ENCODE measurements around the gene NR1H3.

NR1H3 gene

GRCh38 chr11:47234669-47235100, 23.1 kb upstream of the NR1H3 start:
- Histone ChIP-seq H3K9me3 (ENCODE audit: severe bottlenecking) (no peaks in the 10 kb centered on the region), H3K4me1 (ENCODE audit: insufficient read depth, poor library complexity, severe bottlenecking) (peaks cover 9% of the 10 kb centered on the region), H3K36me3 (ENCODE audit: low read depth) (peaks cover 74% of the 10 kb centered on the region), H3K27ac (ENCODE audit: poor library complexity, severe bottlenecking) (peak overlapping the region; percentile 71), H3K4me3 (ENCODE audit: severe bottlenecking) (no peak overlapping the region), H3K27me3 (ENCODE audit: insufficient read depth, poor library complexity, severe bottlenecking) (no peaks in the 10 kb centered on the region)
- no peak for DNase-seq (ENCODE audit: low spot score)
- TF ChIP-seq CTCF (IDR thresholded peaks at IDR 0.05; ENCODE audit: poor library complexity, severe bottlenecking), result no peak
- ATAC-seq (ENCODE audit: low read depth), result no peak

GRCh38 chr11:47235163-47235562, 22.6 kb upstream of the NR1H3 start:
- H3K27ac ChIP-seq (ENCODE audit: poor library complexity, severe bottlenecking), result peak overlapping the region; percentile 71
- no peaks in the 10 kb centered on the region for H3K27me3 ChIP-seq (ENCODE audit: insufficient read depth, poor library complexity, severe bottlenecking)
- no peak overlapping the region for H3K4me3 ChIP-seq (ENCODE audit: severe bottlenecking)
- TF ChIP-seq CTCF (IDR thresholded peaks at IDR 0.05; ENCODE audit: poor library complexity, severe bottlenecking), result no peak
- peaks cover 9% of the 10 kb centered on the region for H3K4me1 ChIP-seq (ENCODE audit: insufficient read depth, poor library complexity, severe bottlenecking)
- H3K36me3 ChIP-seq (ENCODE audit: low read depth), result peaks cover 75% of the 10 kb centered on the region
- ATAC-seq (ENCODE audit: low read depth) (no peak), DNase-seq (ENCODE audit: low spot score) (no peak)
- H3K9me3 ChIP-seq (ENCODE audit: severe bottlenecking), result no peaks in the 10 kb centered on the region

- ATAC-seq (ENCODE audit: low read depth) (no peak), DNase-seq (ENCODE audit: low spot score) (no peak)
- Histone ChIP-seq H3K27me3 (ENCODE audit: insufficient read depth, poor library complexity, severe bottlenecking) (no peaks in the 10 kb centered on the region), H3K36me3 (ENCODE audit: low read depth) (peaks cover 77% of the 10 kb centered on the region), H3K4me3 (ENCODE audit: severe bottlenecking) (no peak overlapping the region), H3K27ac (ENCODE audit: poor library complexity, severe bottlenecking) (peak overlapping the region; percentile 22), H3K9me3 (ENCODE audit: severe bottlenecking) (no peaks in the 10 kb centered on the region), H3K4me1 (ENCODE audit: insufficient read depth, poor library complexity, severe bottlenecking) (peaks cover 9% of the 10 kb centered on the region)
- TF ChIP-seq CTCF (IDR thresholded peaks at IDR 0.05; ENCODE audit: poor library complexity, severe bottlenecking), result no peak
Observed at GRCh38 chr11:47236482-47236881, 21.3 kb upstream of the NR1H3 start.

DNA sequence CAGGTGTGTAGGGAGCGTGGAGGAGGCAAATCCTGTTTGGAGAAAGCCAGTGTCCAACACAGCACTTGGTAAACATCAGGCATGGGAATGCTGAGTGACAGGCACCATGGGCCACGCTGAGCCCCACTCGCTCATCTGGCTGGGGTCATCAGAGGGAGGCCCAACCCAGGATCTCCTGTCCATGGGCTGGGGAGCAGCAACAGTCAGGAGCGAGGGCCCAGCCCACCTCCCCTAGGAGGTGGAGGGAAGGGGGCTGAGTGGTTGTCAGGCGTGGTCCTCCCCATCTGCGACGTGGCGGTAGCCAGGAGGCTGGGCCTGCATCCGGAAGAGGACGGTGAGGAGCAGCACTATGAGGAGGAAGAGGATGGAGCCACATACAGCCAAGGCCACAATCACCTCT, 17.9 kb upstream of the NR1H3 start:
- Histone ChIP-seq H3K4me1 (ENCODE audit: insufficient read depth, poor library complexity, severe bottlenecking) (no peaks in the 10 kb centered on the region), H3K27ac (ENCODE audit: poor library complexity, severe bottlenecking) (no peak overlapping the region), H3K36me3 (ENCODE audit: low read depth) (peaks cover 85% of the 10 kb centered on the region), H3K9me3 (ENCODE audit: severe bottlenecking) (no peaks in the 10 kb centered on the region), H3K4me3 (ENCODE audit: severe bottlenecking) (no peak overlapping the region), H3K27me3 (ENCODE audit: insufficient read depth, poor library complexity, severe bottlenecking) (no peaks in the 10 kb centered on the region)
- ATAC-seq (ENCODE audit: low read depth) (no peak), DNase-seq (ENCODE audit: low spot score) (no peak)
- TF ChIP-seq CTCF (IDR thresholded peaks at IDR 0.05; ENCODE audit: poor library complexity, severe bottlenecking), result no peak

GRCh38 chr11:47241841-47242301, 15.9 kb upstream of the NR1H3 start:
- DNase-seq (ENCODE audit: low spot score) (no peak), ATAC-seq (ENCODE audit: low read depth) (no peak)
- Histone ChIP-seq H3K27me3 (ENCODE audit: insufficient read depth, poor library complexity, severe bottlenecking) (no peaks in the 10 kb centered on the region), H3K9me3 (ENCODE audit: severe bottlenecking) (no peaks in the 10 kb centered on the region), H3K4me1 (ENCODE audit: insufficient read depth, poor library complexity, severe bottlenecking) (no peaks in the 10 kb centered on the region), H3K36me3 (ENCODE audit: low read depth) (peaks cover 80% of the 10 kb centered on the region), H3K4me3 (ENCODE audit: severe bottlenecking) (no peak overlapping the region), H3K27ac (ENCODE audit: poor library complexity, severe bottlenecking) (no peak overlapping the region)
- no peak for TF ChIP-seq CTCF (IDR thresholded peaks at IDR 0.05; ENCODE audit: poor library complexity, severe bottlenecking)
